WTC11 (cell line): ENCODE data around the gene IGF2BP3. TPM values are rescaled to one million over a fixed set of nuclear protein-coding genes. Genes with fewer than 3 reads are reported as not detected.

Source experiments
- ATAC-seq: fragments of 200-7000 bp; cut with Tn5 transposase; 2 replicates; pipeline ENCODE4 v1.10.0; 2021; ENCODE audit warnings: mild to moderate bottlenecking, moderate library complexity
- CTCF ChIA-PET: fragments of 300-600 bp; sonication (Branson Sonifier 250); formaldehyde crosslinking; loops from one replicate; lab custom pipeline; 2021; ENCODE audit warnings: antibody characterized with exemption; lab: Charles Lee
- POLR2A ChIA-PET: fragments of 350-600 bp; sonication (Branson Sonifier 250); formaldehyde crosslinking; loops from one replicate; lab custom pipeline; 2021; ENCODE audit warnings: antibody characterized with exemption; lab: Charles Lee
- DNase-seq: peaks from one replicate; pipeline ENCODE4 v3.0.0; 2021; ENCODE audit warnings: low spot score
- H3K27ac Mint-ChIP-seq: 2 replicates; pipeline ENCODE4 v1.8.0; 2021; ENCODE audit warnings: mixed read lengths
- H3K27me3 Mint-ChIP-seq: 2 replicates; pipeline ENCODE4 v1.8.0; 2021; ENCODE audit warnings: low read depth, mild to moderate bottlenecking, moderate library complexity, mixed read lengths
- H3K36me3 Mint-ChIP-seq: 2 replicates; pipeline ENCODE4 v1.8.0; 2021; ENCODE audit warnings: mixed read lengths
- H3K4me1 Mint-ChIP-seq: 2 replicates; pipeline ENCODE4 v1.8.0; 2022; ENCODE audit warnings: mixed read lengths
- H3K4me3 Mint-ChIP-seq: 2 replicates; pipeline ENCODE4 v1.8.0; 2021; ENCODE audit warnings: mild to moderate bottlenecking, moderate library complexity, mixed read lengths
- H3K9me3 Mint-ChIP-seq: 2 replicates; pipeline ENCODE4 v1.8.0; 2021; ENCODE audit warnings: mixed read lengths
- AFF4 ChIP-seq: sonication (generic); formaldehyde crosslinking; IDR thresholded peaks from 2 replicates; pipeline ENCODE4 v1.8.1; 2023; ENCODE audit warnings: mild to moderate bottlenecking, missing genetic modification reagents, borderline replicate concordance
- ATF3 ChIP-seq: sonication (generic); formaldehyde crosslinking; conservative IDR thresholded peaks from 2 replicates; pipeline ENCODE4 v1.8.1; 2022; ENCODE audit warnings: mild to moderate bottlenecking, missing genetic modification reagents
- ERG ChIP-seq: fragments of 250-450 bp; sonication (Bioruptor Pico); IDR thresholded peaks from 2 replicates; pipeline ENCODE4 v1.8.0; 2021; ENCODE audit warnings: mild to moderate bottlenecking
- IRF1 ChIP-seq: sonication (generic); formaldehyde crosslinking; IDR thresholded peaks from 2 replicates; pipeline ENCODE4 v1.8.0; 2023; ENCODE audit warnings: missing genetic modification reagents
- JAZF1 ChIP-seq: fragments of 250-450 bp; sonication (Bioruptor Pico); IDR thresholded peaks from 2 replicates; pipeline ENCODE4 v1.9.0; 2021; ENCODE audit warnings: moderate library complexity, mild to moderate bottlenecking, inconsistent platforms
- MXD4 ChIP-seq: fragments of 250-450 bp; sonication (Bioruptor Pico); IDR thresholded peaks from 2 replicates; pipeline ENCODE4 v1.8.0; 2021; ENCODE audit warnings: mild to moderate bottlenecking, moderate library complexity, borderline replicate concordance
- NFE2L1 ChIP-seq: sonication (generic); formaldehyde crosslinking; IDR thresholded peaks from 2 replicates; pipeline ENCODE4 v1.8.1; 2023; ENCODE audit warnings: missing genetic modification reagents
- NR3C1 ChIP-seq: sonication (generic); formaldehyde crosslinking; conservative IDR thresholded peaks from 2 replicates; pipeline ENCODE4 v1.8.1; 2023; ENCODE audit warnings: low read depth, mild to moderate bottlenecking, missing genetic modification reagents
- SMAD4 ChIP-seq: sonication (generic); formaldehyde crosslinking; IDR thresholded peaks from 2 replicates; pipeline ENCODE4 v1.8.0; 2022; ENCODE audit warnings: mild to moderate bottlenecking, missing genetic modification reagents
- SP1 ChIP-seq: sonication (generic); formaldehyde crosslinking; conservative IDR thresholded peaks from 2 replicates; pipeline ENCODE4 v1.8.1; 2022; ENCODE audit warnings: missing genetic modification reagents
- TCF7 ChIP-seq: sonication (generic); formaldehyde crosslinking; IDR thresholded peaks from 2 replicates; pipeline ENCODE4 v1.8.0; 2022; ENCODE audit warnings: mild to moderate bottlenecking, low read depth, missing genetic modification reagents, moderate library complexity
- TEAD4 ChIP-seq: sonication (generic); formaldehyde crosslinking; IDR thresholded peaks from 2 replicates; pipeline ENCODE4 v1.8.0; 2022; ENCODE audit warnings: mild to moderate bottlenecking, missing genetic modification reagents
- ZNF232 ChIP-seq: sonication (generic); formaldehyde crosslinking; IDR thresholded peaks from 2 replicates; pipeline ENCODE4 v1.8.0; 2022; ENCODE audit warnings: mild to moderate bottlenecking, missing genetic modification reagents
- ZNF263 ChIP-seq: sonication (generic); formaldehyde crosslinking; IDR thresholded peaks from 2 replicates; pipeline ENCODE4 v1.8.1; 2022; ENCODE audit warnings: low read depth, mild to moderate bottlenecking, moderate library complexity, missing genetic modification reagents
- ZNF281 ChIP-seq: sonication (generic); formaldehyde crosslinking; IDR thresholded peaks from 2 replicates; pipeline ENCODE4 v1.8.0; 2023; ENCODE audit warnings: mild to moderate bottlenecking, missing genetic modification reagents
- ZNF671 ChIP-seq: fragments of 250-450 bp; sonication (Bioruptor Pico); IDR thresholded peaks from 2 replicates; pipeline ENCODE4 v1.8.0; 2021; ENCODE audit warnings: mild to moderate bottlenecking
- total RNA-seq: library from RNA; stranded (reverse); gene quantifications from 3 replicates; pipeline ENCODE4 v1.2.3, GENCODE V29; 2021

The IGF2BP3 gene
- total RNA-seq, 1 experiment from 2014 or later: 129 TPM

GRCh38 chr7:23308754-23309153 is 161.5 kb downstream of the IGF2BP3 start:
- Mint-ChIP-seq H3K36me3 (peaks cover 75% of the 10 kb centered on the region), H3K4me1 (no peaks in the 10 kb centered on the region), H3K27me3 (no peaks in the 10 kb centered on the region), H3K4me3 (no peak overlapping the region), H3K27ac (no peak overlapping the region), H3K9me3 (no peaks in the 10 kb centered on the region; the same call in 1 of the 2 replicates)
- ChIA-PET POLR2A (no interaction called here), CTCF (no interaction called here)
- TF ChIP-seq JAZF1 (CRISPR knock-in tag): no peak
- TF ChIP-seq ZNF671 (CRISPR knock-in tag): no peak
- TF ChIP-seq IRF1 (CRISPR knock-in tag): no peak
- TF ChIP-seq SMAD4: no peak
- ATAC-seq (no peak), DNase-seq (no peak)

- TF ChIP-seq NFE2L1 (CRISPR knock-in tag): no peak
- no peak for TF ChIP-seq AFF4 (CRISPR knock-in tag)
- TF ChIP-seq NR3C1 (CRISPR knock-in tag): no peak
- TF ChIP-seq TEAD4 (CRISPR knock-in tag): no peak
- no peak for TF ChIP-seq TCF7 (CRISPR knock-in tag)
- no peak for TF ChIP-seq ZNF263 (CRISPR knock-in tag)
- TF ChIP-seq ZNF281: no peak
- TF ChIP-seq ZNF232 (CRISPR knock-in tag): no peak
- TF ChIP-seq SP1 (CRISPR knock-in tag): no peak
- TF ChIP-seq ERG (CRISPR knock-in tag): no peak
- TF ChIP-seq ATF3 (CRISPR knock-in tag): no peak
- TF ChIP-seq MXD4 (CRISPR knock-in tag): no peak
- ATAC-seq (no peak), DNase-seq (no peak)
- Mint-ChIP-seq H3K27me3 (no peaks in the 10 kb centered on the region), H3K4me3 (no peak overlapping the region), H3K4me1 (no peaks in the 10 kb centered on the region), H3K36me3 (peaks cover 66% of the 10 kb centered on the region), H3K27ac (peak overlapping the region; percentile 51), H3K9me3 (no peaks in the 10 kb centered on the region; the same call in 1 of the 2 replicates)
- POLR2A ChIA-PET: no interaction called here
- CTCF ChIA-PET: no interaction called here
Observed at GRCh38 chr7:23306936-23307521, 163.3 kb downstream of the IGF2BP3 start.
